LNCaP clone FGC (cell line): ENCODE results near the gene CHCHD1.
"Not testable (repeated sequence)": the region's sequence is repeated elsewhere in the genome, so short reads cannot be mapped to it uniquely, and the experiment has no call there.

Experiments used
- DNase-seq: peaks from one replicate; pipeline ENCODE4 v3.0.0-alpha.2; 2011; ENCODE audit warnings: low read depth
- H3K4me3 ChIP-seq: 2 replicates; pipeline ENCODE4 v1.5.1; 2011; ENCODE audit warnings: mild to moderate bottlenecking, low read depth, low read length, control low read depth
- TF ChIP-seq, protein P1 (sequence below): IDR thresholded peaks from 2 replicates; pipeline ENCODE4 v1.5.1; 2012; ENCODE audit warnings: mild to moderate bottlenecking; ENCODE audit not compliant: control insufficient read depth, insufficient read depth; ENCODE audit errors: extremely low read depth

Gene CHCHD1

DNA sequence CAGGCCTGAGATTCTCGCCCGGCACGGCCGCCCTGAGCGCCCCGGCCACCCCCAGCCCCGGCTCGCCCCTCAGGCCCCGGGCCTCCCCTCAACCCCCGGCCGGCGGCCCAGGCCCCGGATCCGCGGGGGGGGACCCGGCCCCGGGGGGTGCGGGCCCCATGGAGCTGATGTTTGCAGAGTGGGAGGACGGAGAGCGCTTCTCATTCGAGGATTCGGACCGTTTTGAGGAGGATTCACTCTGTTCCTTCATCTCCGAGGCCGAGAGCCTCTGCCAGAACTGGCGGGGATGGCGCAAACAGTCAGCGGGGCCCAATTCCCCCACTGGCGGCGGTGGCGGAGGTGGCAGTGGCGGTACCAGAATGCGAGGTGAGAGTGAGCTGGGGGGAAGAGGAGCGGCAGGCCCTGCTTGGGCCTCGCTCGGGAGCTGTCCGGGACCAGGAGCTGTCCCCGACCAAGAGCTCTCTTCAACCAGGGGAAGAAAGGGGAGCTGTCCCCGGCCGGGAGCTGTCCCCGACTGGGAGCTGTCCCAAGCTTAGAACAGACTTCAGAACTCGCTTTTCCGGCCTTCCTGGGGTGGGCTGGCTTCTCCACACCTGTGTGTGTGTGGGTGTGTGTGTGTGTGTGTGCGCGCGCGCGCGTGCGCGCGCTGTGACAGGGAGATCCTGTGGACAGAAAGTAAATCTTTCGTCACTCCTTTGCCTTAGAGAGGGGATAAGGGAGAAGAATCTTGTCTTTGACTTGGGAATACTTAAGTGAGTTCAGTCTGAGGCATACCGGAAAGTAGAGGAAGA lies 4.1 kb downstream of the CHCHD1 start:
- TF ChIP-seq, protein P1, sequence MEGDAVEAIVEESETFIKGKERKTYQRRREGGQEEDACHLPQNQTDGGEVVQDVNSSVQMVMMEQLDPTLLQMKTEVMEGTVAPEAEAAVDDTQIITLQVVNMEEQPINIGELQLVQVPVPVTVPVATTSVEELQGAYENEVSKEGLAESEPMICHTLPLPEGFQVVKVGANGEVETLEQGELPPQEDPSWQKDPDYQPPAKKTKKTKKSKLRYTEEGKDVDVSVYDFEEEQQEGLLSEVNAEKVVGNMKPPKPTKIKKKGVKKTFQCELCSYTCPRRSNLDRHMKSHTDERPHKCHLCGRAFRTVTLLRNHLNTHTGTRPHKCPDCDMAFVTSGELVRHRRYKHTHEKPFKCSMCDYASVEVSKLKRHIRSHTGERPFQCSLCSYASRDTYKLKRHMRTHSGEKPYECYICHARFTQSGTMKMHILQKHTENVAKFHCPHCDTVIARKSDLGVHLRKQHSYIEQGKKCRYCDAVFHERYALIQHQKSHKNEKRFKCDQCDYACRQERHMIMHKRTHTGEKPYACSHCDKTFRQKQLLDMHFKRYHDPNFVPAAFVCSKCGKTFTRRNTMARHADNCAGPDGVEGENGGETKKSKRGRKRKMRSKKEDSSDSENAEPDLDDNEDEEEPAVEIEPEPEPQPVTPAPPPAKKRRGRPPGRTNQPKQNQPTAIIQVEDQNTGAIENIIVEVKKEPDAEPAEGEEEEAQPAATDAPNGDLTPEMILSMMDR, result no peak
- DNase-seq, result peak; percentile 28

DNA sequence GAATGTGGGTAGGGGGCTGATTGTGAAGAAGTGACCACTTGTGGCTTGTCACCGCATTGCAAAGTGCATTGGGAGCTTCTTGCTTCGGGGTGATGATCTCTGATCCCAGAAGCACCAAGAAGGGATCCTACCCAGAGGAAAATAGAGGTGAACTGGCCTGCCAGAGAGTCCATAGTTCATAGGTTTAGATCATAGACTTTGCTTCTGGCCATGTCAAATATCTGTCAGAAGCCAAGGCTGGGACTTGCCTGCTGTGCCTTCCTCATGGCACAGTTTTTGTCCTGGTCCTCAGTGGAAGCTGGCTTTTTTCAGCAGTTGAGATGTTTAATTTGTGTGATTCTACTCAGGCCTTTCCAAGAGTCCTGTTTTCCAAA lies 4.7 kb downstream of the CHCHD1 start:
- peak overlapping the region; percentile 89 for H3K4me3 ChIP-seq
- no peak for DNase-seq
- TF ChIP-seq, protein P1, result 0 out of 2 replicates have a peak, but pooled peaks have one; percentile 8

More for the DNA sequence above, 4.1 kb downstream of the CHCHD1 start:
- H3K4me3 ChIP-seq, result peak overlapping the region; percentile 89

DNA sequence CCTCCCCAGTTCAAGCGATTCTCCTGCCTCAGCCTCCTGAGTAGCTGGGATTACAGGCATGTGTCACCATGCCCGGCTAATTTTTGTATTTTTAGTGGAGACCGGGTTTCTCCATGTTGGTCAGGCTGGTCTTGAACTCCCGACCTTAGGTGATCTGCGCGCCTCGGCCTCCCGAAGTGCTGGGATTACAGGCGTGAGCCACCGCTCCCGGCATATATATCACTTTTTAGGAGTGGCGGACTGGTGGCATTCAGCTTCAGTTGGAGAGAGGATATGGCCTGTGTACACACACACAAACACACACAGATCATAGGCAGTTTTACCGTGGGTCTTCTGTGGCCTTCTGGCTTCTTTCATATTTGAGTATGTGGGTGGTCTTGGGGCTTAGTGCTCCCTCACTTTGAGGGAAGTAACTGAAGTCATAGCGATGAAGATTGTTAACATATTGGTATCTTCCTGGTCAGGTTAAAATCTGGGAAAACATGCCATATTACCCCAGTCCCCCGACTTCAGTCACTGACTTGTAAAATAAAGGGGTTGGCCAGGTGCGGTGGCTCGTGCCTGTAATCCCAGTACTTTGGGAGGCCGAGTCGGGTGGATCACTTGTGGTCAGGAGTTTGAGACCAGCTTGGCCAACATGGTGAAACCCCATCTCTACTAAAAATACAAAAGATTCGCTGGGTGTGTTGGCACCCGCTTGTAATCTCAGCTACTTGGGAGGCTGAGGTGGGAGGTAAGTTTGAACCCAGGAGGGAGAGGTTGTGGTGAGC lies 5.4 kb downstream of the CHCHD1 start:
- not testable (repeated sequence) for DNase-seq
- H3K4me3 ChIP-seq, result peak overlapping the region; percentile 89

DNA sequence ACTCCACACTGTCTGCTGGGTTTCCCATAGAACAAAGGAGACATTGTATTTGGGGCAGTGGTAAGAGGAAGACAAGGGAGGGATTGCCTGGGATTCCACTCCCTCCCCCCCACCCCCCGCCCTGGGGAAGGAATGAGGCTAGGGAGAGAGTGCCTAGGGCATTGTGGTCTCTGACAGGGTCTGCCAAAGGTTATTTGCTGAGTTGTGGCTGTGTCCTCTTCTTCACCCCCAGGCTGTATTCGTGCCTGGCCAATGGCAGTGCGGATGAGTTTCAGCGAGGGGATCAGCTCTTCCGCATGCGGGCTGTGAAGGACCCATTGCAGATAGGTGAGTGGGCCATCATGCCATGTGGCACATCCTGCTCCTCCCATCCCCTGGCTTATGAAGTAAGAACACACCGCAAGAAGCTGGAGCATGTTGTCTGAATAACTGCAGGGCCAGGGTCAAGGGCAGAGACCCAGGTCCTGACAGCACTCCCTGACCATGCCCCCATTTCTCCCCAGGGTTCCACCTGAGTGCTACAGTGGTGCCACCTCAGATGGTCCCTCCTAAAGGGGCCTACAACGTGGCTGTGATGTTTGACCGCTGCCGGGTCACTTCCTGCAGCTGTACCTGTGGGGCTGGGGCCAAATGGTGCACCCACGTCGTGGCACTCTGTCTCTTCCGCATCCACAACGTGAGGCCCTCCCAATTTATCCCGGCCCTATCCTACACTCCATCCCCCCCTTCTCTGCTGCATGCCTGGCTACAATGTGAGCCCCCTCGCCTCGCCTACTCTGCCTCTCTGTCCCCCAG lies 7.2 kb downstream of the CHCHD1 start:
- DNase-seq, result no peak
- no peak overlapping the region for H3K4me3 ChIP-seq
- TF ChIP-seq, protein P1, result no peak

DNA sequence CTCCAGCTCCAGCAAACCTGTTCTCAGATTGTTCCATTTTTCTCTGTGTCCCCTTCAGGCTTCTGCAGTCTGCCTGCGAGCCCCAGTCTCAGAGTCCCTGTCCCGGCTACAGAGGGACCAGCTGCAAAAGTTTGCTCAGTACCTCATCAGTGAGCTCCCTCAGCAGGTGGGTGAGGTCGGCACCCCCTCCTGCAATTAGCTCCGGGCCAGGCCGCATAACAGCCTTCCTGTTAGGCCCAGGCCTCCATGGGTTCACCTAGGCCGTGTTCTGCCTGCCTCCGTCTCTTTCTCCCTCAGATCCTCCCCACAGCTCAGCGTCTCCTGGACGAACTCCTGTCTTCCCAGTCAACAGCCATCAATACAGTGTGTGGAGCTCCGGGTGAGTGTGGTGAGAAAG lies 7.8 kb downstream of the CHCHD1 start:
- TF ChIP-seq, protein P1, result no peak
- DNase-seq, result no peak
- no peak overlapping the region for H3K4me3 ChIP-seq

DNA sequence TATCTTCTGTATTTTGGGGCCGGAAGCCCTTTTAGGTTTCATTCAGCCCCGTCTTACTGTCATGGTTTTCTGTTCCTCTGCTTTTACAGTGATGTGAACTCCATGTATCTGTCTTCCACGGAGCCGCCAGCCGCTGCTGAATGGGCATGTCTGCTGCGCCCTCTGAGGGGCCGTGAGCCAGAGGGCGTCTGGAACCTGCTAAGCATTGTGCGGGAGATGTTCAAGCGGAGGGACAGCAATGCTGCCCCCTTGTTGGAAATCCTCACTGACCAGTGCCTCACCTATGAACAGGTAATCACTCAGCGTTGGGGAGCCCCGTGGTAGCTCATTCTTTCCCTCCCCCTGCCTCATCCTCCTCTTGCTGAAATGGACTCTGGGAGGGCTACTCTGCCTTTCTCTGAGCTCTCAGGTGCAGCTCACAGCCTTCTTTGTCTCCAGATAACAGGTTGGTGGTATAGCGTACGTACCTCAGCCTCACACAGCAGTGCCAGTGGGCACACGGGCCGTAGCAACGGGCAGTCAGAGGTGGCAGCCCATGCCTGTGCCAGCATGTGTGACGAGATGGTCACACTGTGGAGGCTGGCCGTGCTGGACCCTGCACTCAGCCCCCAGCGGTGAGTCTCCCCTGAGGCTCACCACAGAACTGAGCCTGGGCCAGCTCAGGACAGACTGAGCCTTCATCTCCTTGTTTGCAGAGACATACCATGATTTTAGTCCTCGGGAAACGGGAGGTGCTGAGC lies 9.2 kb downstream of the CHCHD1 start:
- TF ChIP-seq, protein P1, result no peak
- no peak for DNase-seq
- no peak overlapping the region for H3K4me3 ChIP-seq
